OCI-LY1 (cell line): ENCODE data around the gene MYMX.

Experiments
- EZH2 ChIP-seq: fragments of 200-600 bp; sonication (generic), shearing (Covaris generic); IDR thresholded peaks from 2 replicates; pipeline ENCODE4 v1.8.0; 2017; ENCODE audit warnings: borderline replicate concordance, mixed run types, mild to moderate bottlenecking, antibody characterized with exemption, low read length, moderate library complexity, mixed read lengths
- TF ChIP-seq, protein P1 (sequence below): fragments of 200-600 bp; sonication (generic), shearing (Covaris generic); IDR thresholded peaks from 2 replicates; pipeline ENCODE4 v1.5.1; 2017; ENCODE audit warnings: mild to moderate bottlenecking, antibody characterized with exemption, low read length, moderate library complexity, mixed read lengths

DNA sequence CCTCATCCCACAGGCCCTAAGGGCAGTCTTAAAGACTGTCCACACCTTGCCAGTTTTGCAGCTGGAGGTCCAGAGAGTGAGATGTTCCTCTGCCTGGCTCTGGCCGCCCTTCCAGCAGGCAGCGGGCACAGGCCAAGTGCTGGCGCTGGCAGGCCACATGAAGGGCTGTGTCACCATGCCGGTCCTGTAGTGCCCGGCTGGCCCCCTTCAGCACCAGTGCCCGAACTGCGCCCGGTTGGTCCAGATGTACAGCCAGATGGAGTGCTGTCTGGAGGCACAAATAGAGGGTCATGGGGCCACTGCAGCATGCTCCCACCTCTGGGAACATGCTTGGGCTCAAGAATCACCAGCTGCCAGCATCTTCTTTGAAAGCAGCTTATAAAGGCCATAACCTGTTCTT lies 44.9 kb downstream of the MYMX start:
- no peak for TF ChIP-seq EZH2
- TF ChIP-seq, protein P1, sequence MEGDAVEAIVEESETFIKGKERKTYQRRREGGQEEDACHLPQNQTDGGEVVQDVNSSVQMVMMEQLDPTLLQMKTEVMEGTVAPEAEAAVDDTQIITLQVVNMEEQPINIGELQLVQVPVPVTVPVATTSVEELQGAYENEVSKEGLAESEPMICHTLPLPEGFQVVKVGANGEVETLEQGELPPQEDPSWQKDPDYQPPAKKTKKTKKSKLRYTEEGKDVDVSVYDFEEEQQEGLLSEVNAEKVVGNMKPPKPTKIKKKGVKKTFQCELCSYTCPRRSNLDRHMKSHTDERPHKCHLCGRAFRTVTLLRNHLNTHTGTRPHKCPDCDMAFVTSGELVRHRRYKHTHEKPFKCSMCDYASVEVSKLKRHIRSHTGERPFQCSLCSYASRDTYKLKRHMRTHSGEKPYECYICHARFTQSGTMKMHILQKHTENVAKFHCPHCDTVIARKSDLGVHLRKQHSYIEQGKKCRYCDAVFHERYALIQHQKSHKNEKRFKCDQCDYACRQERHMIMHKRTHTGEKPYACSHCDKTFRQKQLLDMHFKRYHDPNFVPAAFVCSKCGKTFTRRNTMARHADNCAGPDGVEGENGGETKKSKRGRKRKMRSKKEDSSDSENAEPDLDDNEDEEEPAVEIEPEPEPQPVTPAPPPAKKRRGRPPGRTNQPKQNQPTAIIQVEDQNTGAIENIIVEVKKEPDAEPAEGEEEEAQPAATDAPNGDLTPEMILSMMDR, result no peak
